ENCODE data around the gene COG2. TPM values are rescaled to one million over a fixed set of nuclear protein-coding genes. Genes with fewer than 3 reads are reported as not detected.
A peak's percentile ranks its signal among the peaks of the same experiment; 100 is the strongest.

Gene COG2
- total and polyA plus RNA-seq, 2 of the 13 experiments (the other 11 are each of a cell fraction or from before 2014, with no cell fraction given): 16.8 to 36.3 TPM

DNA sequence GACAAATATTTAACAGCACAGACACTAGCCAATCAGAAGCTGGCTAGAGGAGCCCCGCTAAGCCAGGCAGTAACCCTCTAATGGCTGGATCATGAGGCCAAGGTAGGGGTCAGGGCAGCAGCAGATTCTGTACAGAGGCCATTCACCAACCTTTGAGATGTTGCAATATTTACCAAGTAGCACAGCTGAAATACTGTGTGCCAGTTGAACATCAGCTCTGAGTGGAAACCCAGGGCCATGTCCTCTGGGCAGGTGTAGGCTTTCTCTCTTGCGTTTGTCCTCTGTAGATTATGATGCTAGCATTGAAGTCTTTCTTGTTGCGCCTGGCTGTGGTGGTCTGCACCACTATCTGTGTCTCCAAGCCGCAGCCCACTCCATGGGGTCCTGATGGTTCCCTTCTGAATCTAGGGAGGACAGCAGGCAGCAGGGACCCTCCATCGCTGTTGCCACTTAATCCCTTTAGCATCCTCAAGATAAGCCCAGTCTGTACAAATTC is 2.5 kb upstream of the COG2 start (continued):
- TF ChIP-seq ZBTB21 (CRISPR knock-in tag; IDR thresholded peaks at IDR 0.05): no peak
- no peak for TF ChIP-seq ZNF878 (CRISPR knock-in tag; IDR thresholded peaks at IDR 0.05)
- TF ChIP-seq ZNF296 (CRISPR knock-in tag; conservative IDR thresholded peaks at IDR 0.05): no peak
- peak; percentile 73 for TF ChIP-seq KDM6A (CRISPR knock-in tag; IDR thresholded peaks at IDR 0.05; ENCODE audit: low read depth)
- TF ChIP-seq, protein P1, sequence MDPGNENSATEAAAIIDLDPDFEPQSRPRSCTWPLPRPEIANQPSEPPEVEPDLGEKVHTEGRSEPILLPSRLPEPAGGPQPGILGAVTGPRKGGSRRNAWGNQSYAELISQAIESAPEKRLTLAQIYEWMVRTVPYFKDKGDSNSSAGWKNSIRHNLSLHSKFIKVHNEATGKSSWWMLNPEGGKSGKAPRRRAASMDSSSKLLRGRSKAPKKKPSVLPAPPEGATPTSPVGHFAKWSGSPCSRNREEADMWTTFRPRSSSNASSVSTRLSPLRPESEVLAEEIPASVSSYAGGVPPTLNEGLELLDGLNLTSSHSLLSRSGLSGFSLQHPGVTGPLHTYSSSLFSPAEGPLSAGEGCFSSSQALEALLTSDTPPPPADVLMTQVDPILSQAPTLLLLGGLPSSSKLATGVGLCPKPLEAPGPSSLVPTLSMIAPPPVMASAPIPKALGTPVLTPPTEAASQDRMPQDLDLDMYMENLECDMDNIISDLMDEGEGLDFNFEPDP (CRISPR knock-in tag; conservative IDR thresholded peaks at IDR 0.05): no peak
- peak; percentile 83 for TF ChIP-seq MTA1 (CRISPR knock-in tag; IDR thresholded peaks at IDR 0.05; ENCODE audit: borderline replicate concordance)
- TF ChIP-seq, protein P2, sequence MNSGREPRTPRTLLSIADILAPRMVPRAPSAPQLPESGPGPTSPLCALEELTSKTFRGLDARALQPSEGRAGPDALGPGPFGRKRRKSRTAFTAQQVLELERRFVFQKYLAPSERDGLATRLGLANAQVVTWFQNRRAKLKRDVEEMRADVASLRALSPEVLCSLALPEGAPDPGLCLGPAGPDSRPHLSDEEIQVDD (CRISPR knock-in tag; IDR thresholded peaks at IDR 0.05; ENCODE audit: borderline replicate concordance): no peak
- no peak for TF ChIP-seq CHD4 (IDR thresholded peaks at IDR 0.05; ENCODE audit: borderline replicate concordance, low read length)
- TF ChIP-seq, protein P3, sequence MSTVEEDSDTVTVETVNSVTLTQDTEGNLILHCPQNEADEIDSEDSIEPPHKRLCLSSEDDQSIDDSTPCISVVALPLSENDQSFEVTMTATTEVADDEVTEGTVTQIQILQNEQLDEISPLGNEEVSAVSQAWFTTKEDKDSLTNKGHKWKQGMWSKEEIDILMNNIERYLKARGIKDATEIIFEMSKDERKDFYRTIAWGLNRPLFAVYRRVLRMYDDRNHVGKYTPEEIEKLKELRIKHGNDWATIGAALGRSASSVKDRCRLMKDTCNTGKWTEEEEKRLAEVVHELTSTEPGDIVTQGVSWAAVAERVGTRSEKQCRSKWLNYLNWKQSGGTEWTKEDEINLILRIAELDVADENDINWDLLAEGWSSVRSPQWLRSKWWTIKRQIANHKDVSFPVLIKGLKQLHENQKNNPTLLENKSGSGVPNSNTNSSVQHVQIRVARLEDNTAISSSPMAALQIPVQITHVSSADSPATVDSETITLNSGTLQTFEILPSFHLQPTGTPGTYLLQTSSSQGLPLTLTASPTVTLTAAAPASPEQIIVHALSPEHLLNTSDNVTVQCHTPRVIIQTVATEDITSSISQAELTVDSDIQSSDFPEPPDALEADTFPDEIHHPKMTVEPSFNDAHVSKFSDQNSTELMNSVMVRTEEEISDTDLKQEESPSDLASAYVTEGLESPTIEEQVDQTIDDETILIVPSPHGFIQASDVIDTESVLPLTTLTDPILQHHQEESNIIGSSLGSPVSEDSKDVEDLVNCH (CRISPR knock-in tag; IDR thresholded peaks at IDR 0.05): no peak
- no peak for TF ChIP-seq ZNF746 (CRISPR knock-in tag; IDR thresholded peaks at IDR 0.05)
- TF ChIP-seq ZNF501 (CRISPR knock-in tag; IDR thresholded peaks at IDR 0.05): peak; percentile 73
- no peak for TF ChIP-seq POLR2AphosphoS2 (IDR thresholded peaks at IDR 0.05; ENCODE audit: low read depth, low read length)
- TF ChIP-seq, protein P4, sequence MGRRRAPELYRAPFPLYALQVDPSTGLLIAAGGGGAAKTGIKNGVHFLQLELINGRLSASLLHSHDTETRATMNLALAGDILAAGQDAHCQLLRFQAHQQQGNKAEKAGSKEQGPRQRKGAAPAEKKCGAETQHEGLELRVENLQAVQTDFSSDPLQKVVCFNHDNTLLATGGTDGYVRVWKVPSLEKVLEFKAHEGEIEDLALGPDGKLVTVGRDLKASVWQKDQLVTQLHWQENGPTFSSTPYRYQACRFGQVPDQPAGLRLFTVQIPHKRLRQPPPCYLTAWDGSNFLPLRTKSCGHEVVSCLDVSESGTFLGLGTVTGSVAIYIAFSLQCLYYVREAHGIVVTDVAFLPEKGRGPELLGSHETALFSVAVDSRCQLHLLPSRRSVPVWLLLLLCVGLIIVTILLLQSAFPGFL (CRISPR knock-in tag; IDR thresholded peaks at IDR 0.05): no peak
- no peak for TF ChIP-seq ZMAT3 (CRISPR knock-in tag; conservative IDR thresholded peaks at IDR 0.05)
- no peak for TF ChIP-seq IRX3 (CRISPR knock-in tag; IDR thresholded peaks at IDR 0.05; ENCODE audit: borderline replicate concordance, low read depth)
- no peak for TF ChIP-seq ZNF225 (CRISPR knock-in tag; IDR thresholded peaks at IDR 0.05)
- TF ChIP-seq GATAD2A (CRISPR knock-in tag; IDR thresholded peaks at IDR 0.05): peak; percentile 98
- TF ChIP-seq, protein P5, sequence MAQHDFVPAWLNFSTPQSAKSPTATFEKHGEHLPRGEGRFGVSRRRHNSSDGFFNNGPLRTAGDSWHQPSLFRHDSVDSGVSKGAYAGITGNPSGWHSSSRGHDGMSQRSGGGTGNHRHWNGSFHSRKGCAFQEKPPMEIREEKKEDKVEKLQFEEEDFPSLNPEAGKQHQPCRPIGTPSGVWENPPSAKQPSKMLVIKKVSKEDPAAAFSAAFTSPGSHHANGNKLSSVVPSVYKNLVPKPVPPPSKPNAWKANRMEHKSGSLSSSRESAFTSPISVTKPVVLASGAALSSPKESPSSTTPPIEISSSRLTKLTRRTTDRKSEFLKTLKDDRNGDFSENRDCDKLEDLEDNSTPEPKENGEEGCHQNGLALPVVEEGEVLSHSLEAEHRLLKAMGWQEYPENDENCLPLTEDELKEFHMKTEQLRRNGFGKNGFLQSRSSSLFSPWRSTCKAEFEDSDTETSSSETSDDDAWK (CRISPR knock-in tag; IDR thresholded peaks at IDR 0.05): no peak
- TF ChIP-seq SMAD1 (CRISPR knock-in tag; IDR thresholded peaks at IDR 0.05; ENCODE audit: borderline replicate concordance, low read depth): 0 out of 2 replicates have a peak, but pooled peaks have one; percentile 54
- TF ChIP-seq ZNF776 (CRISPR knock-in tag; IDR thresholded peaks at IDR 0.05): no peak
- TF ChIP-seq HMG20B (CRISPR knock-in tag; conservative IDR thresholded peaks at IDR 0.05): peak; percentile 76; the same call in 1 of the 2 replicates
- TF ChIP-seq CREM (IDR thresholded peaks at IDR 0.05): peak; percentile 43; the same call in 1 of the 2 replicates
- no peak for TF ChIP-seq CREM (CRISPR knock-in tag; IDR thresholded peaks at IDR 0.05)
- no peak for TF ChIP-seq ZNF33A (CRISPR knock-in tag; IDR thresholded peaks at IDR 0.05; ENCODE audit: borderline replicate concordance)
- peak; percentile 83; the same call in 1 of the 2 replicates for TF ChIP-seq FOXK1 (CRISPR knock-in tag; IDR thresholded peaks at IDR 0.05; ENCODE audit: borderline replicate concordance, low read depth)
- no peak for TF ChIP-seq EED (CRISPR knock-in tag; IDR thresholded peaks at IDR 0.05)
